ENCODE data around the gene APC2.

The APC2 gene

DNA sequence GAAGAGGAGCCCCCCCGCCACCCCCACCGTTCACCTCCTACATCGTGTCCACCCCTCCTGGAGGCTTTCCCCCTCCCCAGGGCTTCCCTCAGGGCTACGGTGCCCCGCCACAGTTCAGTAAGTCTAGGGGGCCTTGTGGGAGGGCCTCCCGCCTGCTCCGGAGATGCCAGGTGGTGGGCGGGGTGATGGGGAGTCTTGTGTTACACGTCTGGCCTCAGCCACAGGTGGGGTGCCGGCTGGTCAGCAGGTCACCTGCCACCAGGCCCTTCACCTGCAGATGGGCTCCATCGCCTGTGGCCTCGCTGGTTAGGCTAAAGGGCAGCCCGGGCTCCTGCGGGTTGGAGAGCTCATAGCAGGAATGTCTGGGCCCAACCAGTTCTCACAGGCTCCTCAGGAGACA, 19.7 kb upstream of the APC2 start:
- DNase-seq: no peak

DNA sequence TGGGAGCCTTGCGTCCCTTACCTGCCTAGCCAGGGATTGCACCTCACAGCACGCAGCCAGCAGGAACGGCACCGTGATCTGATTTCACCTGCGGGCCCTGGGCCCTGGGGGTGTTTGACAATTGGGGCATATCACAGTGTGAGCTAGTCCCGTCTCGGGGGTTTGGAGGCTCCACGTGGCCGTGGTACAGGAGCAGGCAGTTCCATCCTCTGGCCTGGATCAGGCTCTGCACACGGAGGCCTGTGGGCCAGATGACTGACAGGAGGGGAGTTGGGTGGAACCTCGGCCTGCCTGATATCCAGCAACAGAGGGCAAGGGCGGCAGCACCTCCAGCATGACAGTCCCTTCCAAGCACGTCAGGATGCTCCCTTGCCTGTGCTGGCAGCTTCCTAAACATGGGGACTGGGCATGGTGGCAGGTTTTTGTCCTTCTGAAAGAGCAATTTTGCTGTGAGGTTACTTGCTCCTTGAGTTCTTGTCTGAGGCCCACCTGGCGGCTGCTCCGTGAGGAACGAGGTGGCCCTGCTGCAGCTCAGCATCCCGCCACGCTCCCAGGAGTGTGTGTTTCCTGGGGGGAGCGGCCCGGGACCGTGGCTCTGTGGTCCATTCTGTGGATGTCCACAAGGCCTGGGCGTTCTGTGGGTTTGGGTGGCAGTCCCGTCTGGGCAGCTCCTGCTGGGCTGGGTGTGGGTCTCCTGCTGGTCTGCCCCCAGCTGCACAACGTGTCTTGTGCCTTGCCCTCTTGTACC, 18.0 kb upstream of the APC2 start:
- no peak for DNase-seq

DNA sequence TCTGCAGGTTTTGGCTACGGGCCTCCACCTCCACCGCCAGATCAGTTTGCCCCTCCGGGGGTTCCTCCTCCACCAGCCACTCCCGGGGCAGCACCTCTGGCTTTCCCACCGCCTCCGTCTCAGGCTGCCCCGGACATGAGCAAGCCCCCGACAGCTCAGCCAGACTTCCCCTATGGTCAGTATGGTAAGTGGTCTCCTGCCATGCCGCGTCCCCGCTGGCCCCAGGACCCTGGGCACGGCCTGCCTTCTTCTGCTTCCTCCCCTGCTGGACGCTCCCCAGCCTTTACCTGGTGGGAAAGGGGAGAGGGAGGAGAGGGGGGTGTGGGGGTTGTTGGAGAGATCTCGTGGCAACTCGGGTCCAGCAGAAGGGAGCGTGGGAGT, 17.4 kb upstream of the APC2 start:
- DNase-seq: no peak

DNA sequence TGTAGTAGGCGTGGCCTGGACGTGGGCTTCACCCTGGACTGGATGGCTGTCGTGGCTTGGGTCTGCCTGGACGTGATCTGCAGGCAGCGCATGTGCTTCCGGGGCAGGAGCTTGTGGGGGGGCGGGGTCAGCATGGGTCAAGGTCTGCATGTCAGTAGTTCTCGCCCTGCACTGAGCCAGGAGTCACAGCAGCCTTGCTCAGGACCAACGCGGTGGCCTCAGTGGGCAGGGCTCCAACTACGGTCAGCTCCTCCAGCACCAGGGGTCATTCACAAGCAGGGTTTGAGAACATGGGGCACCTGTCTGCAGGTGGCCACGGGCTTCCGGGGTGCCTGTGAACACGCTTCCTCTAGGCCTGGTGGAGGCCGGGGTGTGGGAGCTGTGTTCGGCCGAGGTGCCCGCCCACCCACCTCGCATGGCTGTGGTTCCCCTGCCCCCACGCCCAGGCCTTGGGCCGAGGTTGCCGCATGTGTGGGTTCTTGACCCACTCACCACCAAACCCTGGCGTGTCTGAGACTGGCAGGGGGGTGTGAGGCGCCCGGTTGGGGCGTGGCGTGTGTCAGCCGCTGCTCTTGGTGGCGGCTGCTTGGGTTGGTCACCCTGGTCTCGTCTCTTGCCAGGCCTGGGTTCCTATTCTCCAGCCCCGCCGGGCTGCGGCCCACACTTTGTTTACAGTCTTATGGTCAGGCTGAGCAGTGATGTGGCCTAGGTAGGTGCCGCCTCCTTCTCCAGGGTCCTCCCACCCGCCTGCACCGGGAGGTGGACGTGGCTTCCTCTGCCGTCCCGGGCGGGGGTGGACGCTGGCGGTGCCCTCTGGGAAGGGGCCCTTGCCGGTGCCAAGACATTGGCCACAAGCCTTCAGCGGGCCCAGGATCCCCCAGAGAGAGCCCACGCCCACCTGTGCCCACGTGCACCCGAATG, 16.5 kb upstream of the APC2 start:
- no peak for DNase-seq

DNA sequence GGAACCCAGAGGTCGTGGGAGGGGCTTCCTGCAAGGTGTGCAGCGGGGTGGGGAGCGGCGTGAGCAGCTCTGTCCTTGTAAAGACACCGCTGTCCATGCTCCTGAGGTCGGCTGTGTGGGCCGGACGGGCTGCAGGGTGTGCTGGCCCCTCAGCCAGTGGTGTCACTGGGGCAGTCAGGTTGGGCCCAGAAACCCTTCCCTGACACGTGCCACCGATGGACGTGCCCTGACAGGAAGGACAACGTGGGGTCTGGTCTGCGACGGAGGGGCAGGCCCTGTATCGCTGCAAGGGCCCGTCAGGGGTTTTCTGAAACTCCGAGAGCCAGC, 15.9 kb upstream of the APC2 start:
- no peak for DNase-seq

DNA sequence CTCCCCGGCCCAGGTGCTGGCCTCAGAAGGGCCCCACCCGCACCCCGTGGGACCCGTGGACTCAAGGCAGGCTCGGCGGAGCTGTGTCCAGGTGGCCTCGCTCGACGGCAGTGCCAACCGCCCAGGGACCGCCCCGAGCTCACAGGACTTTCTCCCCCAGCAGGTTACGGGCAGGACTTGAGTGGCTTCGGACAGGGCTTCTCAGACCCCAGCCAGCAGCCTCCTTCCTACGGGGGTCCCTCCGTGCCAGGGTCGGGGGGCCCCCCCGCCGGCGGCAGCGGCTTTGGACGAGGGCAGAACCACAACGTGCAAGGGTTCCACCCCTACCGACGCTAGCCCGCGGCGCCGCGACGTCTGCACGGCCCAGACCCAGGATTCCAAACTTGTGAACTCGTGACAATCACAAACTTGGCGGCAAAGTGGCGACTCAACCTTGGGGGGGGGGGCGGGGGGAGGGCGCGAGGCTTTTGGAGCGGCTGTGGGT, 15.3 kb upstream of the APC2 start:
- DNase-seq: no peak

DNA sequence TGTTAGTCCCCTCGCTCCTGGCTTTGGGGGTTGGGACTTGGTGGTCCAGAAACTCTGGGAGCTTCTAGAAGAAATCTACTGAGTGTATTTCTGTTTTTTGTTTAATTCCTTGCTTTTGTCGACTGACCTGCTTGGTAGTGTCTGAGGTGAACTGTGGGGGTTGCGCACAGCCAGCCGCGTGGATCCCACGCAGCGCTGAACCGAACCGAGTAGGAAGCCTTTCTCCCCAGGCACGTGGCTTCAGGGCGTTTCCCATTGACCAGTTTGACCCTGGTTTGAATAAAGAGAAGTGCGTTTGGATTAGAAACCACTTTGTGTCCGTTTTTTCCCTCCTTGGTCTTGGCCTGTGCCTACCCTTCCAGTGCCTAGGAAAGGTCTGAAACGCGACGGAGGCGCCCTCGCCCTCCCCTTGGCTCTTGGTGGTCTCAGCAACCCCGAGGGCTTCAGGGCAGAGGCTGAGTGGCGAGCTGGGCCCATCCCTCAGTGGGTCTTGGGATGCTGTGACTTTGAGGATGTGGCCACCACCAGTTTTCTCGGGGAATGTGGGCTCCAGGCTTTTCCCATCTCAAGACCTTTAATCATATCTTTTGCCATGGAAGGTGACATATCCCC, 14.4 kb upstream of the APC2 start:
- DNase-seq: no peak

DNA sequence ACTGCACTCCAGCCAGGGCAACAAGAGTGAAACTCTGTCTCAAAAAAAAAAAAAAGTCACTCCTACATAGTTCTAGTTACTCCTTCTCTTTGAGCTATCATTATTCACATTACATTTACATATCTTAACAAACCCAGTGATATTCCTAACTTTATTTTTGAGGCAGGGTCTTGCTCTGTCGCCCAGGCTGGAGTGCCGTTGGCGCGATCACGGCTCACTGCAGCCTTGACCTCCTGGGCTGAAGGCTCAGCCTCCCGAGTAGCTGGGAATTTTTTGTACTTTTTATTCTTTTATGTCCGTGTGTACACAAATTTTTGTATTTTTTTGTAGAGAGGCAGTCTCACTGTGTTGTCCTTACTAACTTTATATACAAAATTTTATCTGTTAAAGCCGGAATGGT, 12.3 kb upstream of the APC2 start:
- no peak for DNase-seq

DNA sequence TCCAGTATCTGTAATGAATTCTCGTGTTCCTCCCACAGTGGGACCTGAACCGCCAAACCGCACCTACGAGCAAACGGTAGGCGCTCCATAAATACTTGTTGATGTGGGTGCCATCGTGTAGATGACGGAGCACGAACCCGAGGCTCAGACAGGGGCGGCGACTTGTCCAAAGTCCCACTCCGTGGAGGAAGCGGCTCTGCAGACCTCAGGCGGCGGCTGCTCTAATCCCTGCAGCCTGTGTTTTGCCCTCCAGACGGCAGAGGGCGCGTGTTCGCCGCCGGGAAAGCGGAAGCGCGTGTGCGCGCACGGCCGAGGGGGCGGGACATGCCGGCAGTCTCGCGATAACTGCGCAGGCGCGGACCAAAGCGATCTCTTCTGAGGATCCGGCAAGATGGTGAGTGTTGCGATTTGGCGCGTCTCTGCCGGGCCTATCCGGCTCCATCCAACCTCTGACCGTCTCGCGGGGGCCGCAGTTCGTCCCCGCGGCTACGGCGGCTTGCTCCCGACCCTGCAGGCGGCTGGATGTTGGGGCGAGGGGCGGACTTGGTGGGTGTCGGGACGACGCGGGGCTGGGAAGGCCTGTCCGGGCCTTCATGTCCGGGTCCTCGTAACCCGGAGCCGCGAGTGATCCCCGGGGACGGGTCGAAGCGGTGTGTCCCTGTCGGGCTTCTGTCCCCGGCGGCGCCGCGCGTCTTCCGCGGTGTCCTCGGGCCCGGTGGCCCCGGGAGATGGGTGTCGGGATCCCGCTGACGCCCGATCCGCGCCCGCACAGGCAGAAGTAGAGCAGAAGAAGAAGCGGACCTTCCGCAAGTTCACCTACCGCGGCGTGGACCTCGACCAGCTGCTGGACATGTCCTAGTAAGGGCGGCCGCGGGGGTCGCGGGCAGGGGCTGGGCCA, 11.6 kb upstream of the APC2 start, which contains the start of gene RPS15:
RPS15 (plus strand) TSS at position 362 of the 898 bp plus-strand sequence; CDS start at position 392, 30 bp downstream.
- peak; percentile 97 to 99 (median 98) for DNase-seq

DNA sequence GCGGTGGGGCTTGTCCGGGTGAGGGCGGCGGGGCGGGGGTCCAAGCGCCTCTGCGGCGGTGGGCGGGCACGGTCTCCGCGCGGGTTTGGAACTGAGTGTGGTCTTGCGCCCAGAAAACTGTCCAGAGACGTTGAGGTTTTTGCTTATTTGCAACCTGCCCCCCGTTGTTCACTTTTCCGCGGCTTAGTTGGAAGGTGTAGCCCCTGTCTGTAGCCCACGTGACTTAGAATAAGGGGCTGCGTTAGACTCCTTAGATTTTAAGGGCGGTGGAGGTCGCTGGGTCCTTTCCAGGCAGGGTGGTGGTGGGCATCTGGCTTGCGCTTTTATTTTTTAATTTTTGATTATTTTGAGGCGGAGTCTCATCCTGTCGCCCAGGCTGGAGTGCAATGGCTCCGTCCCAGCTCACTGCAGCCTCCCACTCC, 11.0 kb upstream of the APC2 start:
- DNase-seq: no peak

DNA sequence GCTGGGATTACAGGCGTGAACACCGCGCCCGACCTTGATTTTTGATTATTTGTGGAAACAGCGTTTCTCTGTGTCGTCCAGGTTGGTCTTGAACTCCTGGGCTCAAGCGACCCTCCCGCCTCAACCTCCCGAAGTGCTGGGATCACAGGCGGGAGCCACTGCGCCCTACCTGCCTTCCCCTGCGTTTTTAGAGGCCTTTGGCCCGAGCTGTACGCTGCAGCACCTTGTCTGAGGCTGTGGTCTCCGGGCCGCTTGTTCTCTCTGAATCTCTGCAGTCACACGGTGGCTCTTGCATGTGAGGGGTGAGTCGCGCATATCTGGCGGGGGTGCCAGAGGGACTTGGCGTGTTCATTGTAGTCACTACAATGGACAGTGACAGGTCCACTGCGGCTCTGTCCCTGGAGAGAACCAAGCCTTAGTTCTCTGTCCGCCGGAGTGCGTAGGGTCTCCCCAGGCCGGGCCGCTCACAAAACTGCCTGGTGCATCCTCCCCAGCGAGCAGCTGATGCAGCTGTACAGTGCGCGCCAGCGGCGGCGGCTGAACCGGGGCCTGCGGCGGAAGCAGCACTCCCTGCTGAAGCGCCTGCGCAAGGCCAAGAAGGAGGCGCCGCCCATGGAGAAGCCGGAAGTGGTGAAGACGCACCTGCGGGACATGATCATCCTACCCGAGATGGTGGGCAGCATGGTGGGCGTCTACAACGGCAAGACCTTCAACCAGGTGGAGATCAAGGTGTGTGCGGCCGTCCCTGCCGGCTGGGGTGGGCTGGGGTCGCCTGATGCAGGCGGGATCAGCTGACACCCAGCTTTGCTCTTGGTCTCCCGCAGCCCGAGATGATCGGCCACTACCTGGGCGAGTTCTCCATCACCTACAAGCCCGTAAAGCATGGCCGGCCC, 10.2 kb upstream of the APC2 start:
- peak in 2 of 4 experiments; percentile 31 to 32 for DNase-seq

DNA sequence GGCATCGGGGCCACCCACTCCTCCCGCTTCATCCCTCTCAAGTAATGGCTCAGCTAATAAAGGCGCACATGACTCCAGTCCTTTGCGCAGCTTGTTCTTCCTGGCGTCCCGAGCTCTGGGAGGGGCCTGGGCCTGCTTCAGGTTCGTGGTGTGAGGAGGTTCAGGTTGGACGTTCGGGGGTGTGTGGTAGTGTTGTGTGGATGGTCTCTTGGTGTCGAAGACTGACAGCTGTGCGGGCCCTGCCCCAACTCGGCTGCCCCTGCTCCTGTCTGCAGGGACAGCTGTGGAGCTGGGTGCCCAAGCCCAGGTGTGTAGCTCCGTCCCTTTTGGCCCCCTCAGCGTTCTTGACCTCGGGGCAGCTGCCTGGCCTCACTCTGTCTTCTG, 9.5 kb upstream of the APC2 start:
- no peak for DNase-seq

DNA sequence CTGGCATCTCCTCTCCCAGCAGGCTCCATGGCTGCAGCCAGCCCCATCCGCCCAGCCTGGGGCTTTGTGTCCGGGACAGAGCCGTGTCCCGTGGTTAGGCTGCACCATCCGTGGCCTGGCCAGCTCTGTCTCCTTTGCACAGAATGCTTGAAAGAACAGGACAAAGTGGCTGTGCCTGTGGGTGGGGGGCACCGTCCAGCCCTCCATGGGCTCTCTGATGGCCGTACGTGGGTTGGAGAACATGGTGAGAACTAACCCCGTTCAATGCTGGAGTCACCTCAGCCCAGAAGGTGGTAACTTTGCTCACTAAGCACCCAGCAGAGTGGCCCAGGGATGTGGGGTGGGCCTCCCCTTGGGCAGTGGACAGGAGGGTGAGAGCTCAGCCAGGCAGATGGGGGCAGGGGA, 8.9 kb upstream of the APC2 start:
- DNase-seq: no peak

DNA sequence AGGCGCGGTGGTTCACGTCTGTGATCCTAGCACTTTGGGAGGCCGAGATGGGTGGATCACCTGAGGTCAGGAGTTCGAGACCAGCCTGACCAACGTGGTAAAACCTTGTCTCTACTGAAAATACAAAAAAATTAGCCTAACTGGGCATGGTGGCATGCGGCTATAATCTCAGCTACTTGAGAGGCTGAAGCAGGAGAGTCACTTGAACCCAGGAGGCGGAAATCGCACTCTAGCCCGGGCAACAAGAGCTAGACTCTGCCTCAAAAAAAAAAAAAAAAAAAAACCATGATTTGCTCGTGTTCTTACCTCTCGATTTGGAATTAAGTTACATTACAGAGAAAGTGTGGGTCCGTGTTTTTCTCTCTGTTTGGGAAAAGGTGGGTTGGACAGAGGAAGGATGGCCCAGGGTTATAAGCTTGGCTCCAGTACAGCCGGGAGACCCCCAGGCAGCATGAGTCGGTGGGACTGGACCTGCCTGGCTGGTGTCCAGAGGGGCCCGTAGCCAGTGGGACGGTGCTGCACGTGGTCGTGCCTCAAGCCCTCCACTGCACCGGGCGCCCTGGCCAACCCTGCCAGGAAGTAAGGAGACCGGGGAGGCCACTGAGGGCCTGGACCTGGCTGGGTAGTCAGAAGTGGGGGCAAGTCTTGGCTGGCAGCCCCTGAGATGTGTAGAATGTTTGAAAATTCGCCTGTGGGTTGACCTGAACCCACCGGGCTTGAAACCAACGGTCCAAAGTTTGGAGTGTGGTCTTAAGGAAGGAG, 8.1 kb upstream of the APC2 start:
- DNase-seq: no peak

DNA sequence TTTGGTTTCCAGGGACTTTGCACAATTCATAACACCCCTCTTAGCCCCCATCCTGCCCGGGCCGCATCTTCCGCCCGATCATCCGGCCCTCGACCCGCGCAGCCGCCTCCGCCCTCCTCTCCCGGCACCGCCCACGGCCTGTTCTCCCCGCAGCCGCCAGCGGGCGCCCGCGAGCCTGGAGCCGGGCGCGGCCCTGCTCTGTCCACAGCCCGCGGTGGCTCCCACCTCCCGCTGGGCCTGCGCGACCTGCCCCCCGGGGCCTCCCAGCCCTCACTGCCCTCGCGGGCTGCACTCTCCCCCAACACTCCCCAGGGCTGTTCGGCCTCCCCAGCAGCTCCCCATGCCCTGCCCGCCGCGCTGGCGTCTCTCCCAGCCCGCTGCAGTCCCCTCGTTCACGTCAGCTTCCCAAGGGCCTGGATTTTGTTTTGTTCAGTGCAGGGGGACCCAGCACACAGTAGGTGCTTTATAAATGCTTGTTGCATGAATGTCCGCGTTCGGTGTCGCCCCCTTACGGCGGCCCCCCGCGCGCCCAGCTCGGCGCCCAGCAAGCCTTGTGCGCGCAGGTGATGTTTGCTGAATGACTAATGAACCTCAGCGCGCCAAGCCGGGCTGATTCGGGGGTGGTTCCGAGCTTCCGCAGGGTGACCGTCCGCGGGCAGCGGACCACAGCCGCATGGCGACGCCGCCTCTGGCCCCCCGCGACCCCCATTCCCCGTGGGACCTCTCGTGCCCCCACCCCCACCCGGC, 4.6 kb upstream of the APC2 start:
- peak; percentile 71 to 90 (median 88) for DNase-seq

DNA sequence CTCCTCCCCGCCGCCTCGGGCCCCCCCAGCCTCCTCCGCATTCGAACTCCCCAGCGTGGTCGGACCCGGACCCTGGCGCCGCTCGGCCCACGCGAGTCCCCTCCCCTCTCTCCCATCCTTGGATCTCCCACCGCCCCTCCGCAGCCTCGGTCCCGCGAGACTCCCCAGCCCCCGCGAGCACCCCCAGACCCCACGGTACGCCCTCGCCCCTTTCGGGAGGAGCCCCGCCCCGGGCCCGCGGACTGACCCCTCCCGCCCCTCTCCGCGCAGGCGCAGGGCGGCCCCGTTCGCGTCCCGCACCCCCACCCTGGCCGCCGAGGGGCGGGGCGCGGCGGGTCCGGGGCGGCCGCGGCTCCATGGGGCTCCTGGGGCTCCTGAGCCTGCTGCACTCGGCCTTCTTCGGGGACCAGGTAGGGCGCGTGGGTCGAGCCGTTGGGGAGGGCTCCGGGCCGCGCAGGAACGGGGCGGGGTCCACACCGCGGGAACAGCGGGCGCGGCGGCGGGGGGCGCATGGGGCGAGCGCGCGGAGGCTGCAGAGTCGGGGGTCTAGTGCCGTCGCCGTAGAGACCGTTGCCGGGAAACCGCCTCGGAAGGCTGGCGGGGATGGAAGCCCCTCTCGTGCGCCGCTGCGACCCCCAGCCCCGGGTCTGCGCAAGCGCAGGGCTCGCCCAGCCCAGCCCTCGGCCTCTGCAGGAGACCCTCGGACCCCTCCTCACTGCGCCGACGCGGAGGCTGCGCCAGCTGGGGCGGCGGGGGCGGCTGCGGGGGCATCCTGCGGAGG, 3.8 kb upstream of the APC2 start:
- peak in 1 of 4 experiments; percentile 24 for DNase-seq

DNA sequence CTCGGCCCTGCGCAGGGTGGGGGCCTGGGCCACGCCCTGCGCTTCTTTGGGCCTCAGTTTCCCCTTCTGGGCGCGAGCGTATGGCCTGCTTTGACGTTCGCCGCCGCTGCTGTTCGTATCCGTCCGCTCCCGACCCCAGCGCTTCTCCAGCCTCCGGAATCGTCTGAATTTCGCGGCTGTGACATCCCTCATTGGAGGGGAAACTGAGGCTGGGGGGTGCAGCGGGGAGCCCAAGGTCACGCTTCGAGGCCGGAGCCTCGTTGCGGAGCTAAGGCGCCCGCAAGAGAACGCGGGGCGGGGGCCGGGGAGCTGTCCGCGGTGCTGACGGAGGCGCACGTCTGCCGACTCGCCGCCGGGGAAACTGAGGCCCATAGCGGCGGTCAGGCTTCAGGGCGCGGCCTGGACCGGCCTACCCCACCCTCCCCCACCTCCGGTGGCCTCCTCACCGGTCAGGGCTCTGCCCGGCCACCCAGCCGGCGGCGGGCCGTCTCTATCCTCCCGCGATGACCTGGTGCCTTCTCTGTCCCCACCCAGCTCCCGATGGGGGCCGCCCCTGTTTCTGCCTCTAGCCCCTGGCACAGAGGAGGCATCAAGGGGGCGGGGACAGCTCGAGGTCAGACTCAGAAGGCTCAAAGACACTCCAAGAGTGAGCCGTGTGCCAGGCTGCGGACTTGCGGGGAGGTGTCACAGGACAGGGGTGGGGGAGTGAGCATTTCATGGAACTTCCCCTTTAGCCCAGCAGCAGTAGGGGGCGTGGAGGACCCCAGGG, 3.0 kb upstream of the APC2 start:
- DNase-seq: peak in 3 of 4 experiments; percentile 22 to 48 (median 34)

DNA sequence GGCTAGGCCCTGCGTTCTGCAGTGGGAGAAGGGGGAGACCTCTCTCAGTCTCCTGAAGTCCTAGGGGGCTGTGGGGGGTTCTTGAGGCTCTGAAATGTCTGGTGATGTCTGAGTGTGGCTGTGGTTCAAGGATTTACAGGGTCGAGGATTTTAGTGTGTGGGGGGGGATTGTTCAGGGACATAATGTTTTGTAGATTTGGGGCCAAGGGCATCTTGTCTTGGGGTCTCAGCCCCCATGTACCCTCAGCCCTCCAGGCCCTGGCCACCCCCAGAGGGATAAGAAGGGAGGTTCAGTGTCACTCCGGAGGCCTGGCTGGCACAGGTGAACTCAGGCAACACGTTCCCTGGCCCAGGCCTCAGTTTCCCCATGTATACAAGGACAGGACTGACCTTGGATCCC, 2.4 kb upstream of the APC2 start:
- DNase-seq: no peak

Measured in suppressor macrophage (primary cell).